HCT116 (cell line): ENCODE data around the gene TMPRSS9. TPM values are rescaled to one million over a fixed set of nuclear protein-coding genes. Genes with fewer than 3 reads are reported as not detected.
A peak's percentile ranks its signal among the peaks of the same experiment; 100 is the strongest.

ENCODE experiments used
- ATAC-seq: fragments of 200-7000 bp; cut with Tn5 transposase; 2 replicates; pipeline ENCODE4 v1.9.1; 2020; ENCODE audit warnings: mild to moderate bottlenecking, moderate library complexity
- BruUV-seq: library from RNA; stranded (reverse); fragments of 400-500 nt; replicated peaks from 2 replicates; lab custom pipeline; 2021; lab: Mats Ljungman, UMichigan
- CTCF ChIA-PET: fragments of 300-600 bp; sonication (Branson Sonifier 250); formaldehyde crosslinking; loops from one replicate; lab custom pipeline; 2021; ENCODE audit warnings: antibody characterized with exemption; lab: Charles Lee
- POLR2A ChIA-PET: fragments of 300-600, 350-600 bp; sonication (Branson Sonifier 250); formaldehyde crosslinking; loops from one replicate; lab custom pipeline; 2021; ENCODE audit warnings: antibody characterized with exemption; lab: Charles Lee
- RAD21 ChIA-PET, 2 experiments: fragments of 300-600 bp; sonication (Branson Sonifier 250); formaldehyde crosslinking; loops; one replicate each; lab custom pipeline; 2023; ENCODE audit warnings: low total read pairs in 2 of 2; ENCODE audit not compliant: uncharacterized antibody in 2 of 2, unreplicated experiment in 2 of 2, low non-redundant PET in 1 of 2; lab: Charles Lee
- DNase-seq: peaks from one replicate; pipeline ENCODE4 v3.0.0-alpha.2; 2010; ENCODE audit warnings: low read depth, low spot score
- H2AFZ ChIP-seq: fragments of 200-600 bp; shearing (Covaris generic), sonication (generic); 2 replicates; pipeline ENCODE4 v1.6.1; 2017; ENCODE audit warnings: low read depth, mixed run types, mixed read lengths, antibody characterized with exemption, low read length; ENCODE audit not compliant: poor library complexity, severe bottlenecking
- H3K27ac ChIP-seq: 2 replicates; pipeline ENCODE4 v1.5.1; 2012; ENCODE audit warnings: low read depth, low read length
- H3K27me3 ChIP-seq: fragments of 200-600 bp; sonication (generic); 2 replicates; pipeline ENCODE4 v1.6.1; 2016; ENCODE audit warnings: mixed run types, low read length, mixed read lengths; ENCODE audit not compliant: insufficient read depth
- H3K36me3 ChIP-seq, 2 experiments: fragments of 200-500 bp in 1 of 2; fragments of 200-600 bp in 1 of 2; sonication (Bioruptor generic) in 1 of 2; sonication (generic) in 1 of 2; 2 replicates each; pipeline versions ENCODE4 v1.5.1 to v1.6.1; 2014 to 2016; ENCODE audit warnings: low read length in 2 of 2, inconsistent platforms in 1 of 2, mixed read lengths in 1 of 2, mixed run types in 1 of 2; ENCODE audit not compliant: insufficient read depth in 2 of 2, control insufficient read depth in 1 of 2
- H3K4me1 ChIP-seq, 2 experiments: fragments of 200-600 bp in 1 of 2; sonication (generic) in 1 of 2; 2 replicates each; pipeline versions ENCODE4 v1.5.1 to v1.6.1; 2012 to 2017; ENCODE audit warnings: low read length in 2 of 2, inconsistent platforms in 1 of 2, mild to moderate bottlenecking in 1 of 2, mixed read lengths in 1 of 2, mixed run types in 1 of 2, moderate library complexity in 1 of 2; ENCODE audit not compliant: insufficient read depth in 2 of 2, control insufficient read depth in 1 of 2
- H3K4me2 ChIP-seq: fragments of 200-600 bp; sonication (generic); 2 replicates; pipeline ENCODE4 v1.6.1; 2017; ENCODE audit warnings: mixed run types, low read length, mixed read lengths
- H3K4me3 ChIP-seq, 2 experiments: fragments of 200-600 bp in 1 of 2; sonication (generic) in 1 of 2; replicated peaks in 1 of 2; 2 replicates each; pipeline ENCODE4 v1.5.1; 2011 to 2016; ENCODE audit warnings: low read length in 2 of 2, control low read depth in 1 of 2, low read depth in 1 of 2, mild to moderate bottlenecking in 1 of 2, mixed read lengths in 1 of 2, mixed run types in 1 of 2
- H3K79me2 ChIP-seq: fragments of 200-600 bp; sonication (generic); 2 replicates; pipeline ENCODE4 v1.6.1; 2017; ENCODE audit warnings: mild to moderate bottlenecking, mixed run types, low read length, moderate library complexity, mixed read lengths; ENCODE audit not compliant: insufficient read depth
- H3K9ac ChIP-seq: fragments of 200-600 bp; sonication (generic); 2 replicates; pipeline ENCODE4 v1.6.1; 2016; ENCODE audit warnings: low read length, mixed read lengths
- H3K9me2 ChIP-seq: fragments of 200-600 bp; sonication (generic), shearing (Covaris generic); 2 replicates; pipeline ENCODE4 v1.6.1; 2017; ENCODE audit warnings: mixed run types, mild to moderate bottlenecking, moderate library complexity; ENCODE audit not compliant: insufficient read depth
- H3K9me3 ChIP-seq, 2 experiments: fragments of 200-500 bp in 1 of 2; fragments of 200-600 bp in 1 of 2; sonication (Bioruptor generic) in 1 of 2; sonication (generic) in 1 of 2; 2 replicates each; pipeline ENCODE4 v1.6.1; 2014 to 2017; ENCODE audit warnings: low read length in 2 of 2, mixed read lengths in 2 of 2, inconsistent platforms in 1 of 2, low read depth in 1 of 2, mild to moderate bottlenecking in 1 of 2, mixed run types in 1 of 2, moderate library complexity in 1 of 2; ENCODE audit not compliant: control insufficient read depth in 1 of 2, insufficient read depth in 1 of 2
- H4K20me1 ChIP-seq: fragments of 200-600 bp; sonication (generic), shearing (Covaris generic); 2 replicates; pipeline ENCODE4 v1.6.1; 2017; ENCODE audit warnings: mixed run types, mild to moderate bottlenecking, moderate library complexity; ENCODE audit not compliant: insufficient read depth
- CEBPB ChIP-seq: IDR thresholded peaks from 2 replicates; pipeline ENCODE4 v1.6.1; 2012; ENCODE audit warnings: low read depth
- EGR1 ChIP-seq: IDR thresholded peaks from 2 replicates; pipeline ENCODE4 v1.6.1; 2012; ENCODE audit warnings: low read depth
- ELF1 ChIP-seq: IDR thresholded peaks from 2 replicates; pipeline ENCODE4 v1.6.1; 2012; ENCODE audit warnings: low read depth, borderline replicate concordance
- EZH2phosphoT487 ChIP-seq: fragments of 200-600 bp; IDR thresholded peaks from 2 replicates; pipeline ENCODE4 v1.6.1; 2018; ENCODE audit warnings: antibody characterized with exemption, borderline replicate concordance
- FOSL1 ChIP-seq: IDR thresholded peaks from 2 replicates; pipeline ENCODE4 v1.6.1; 2012; ENCODE audit warnings: low read depth
- JUND ChIP-seq: IDR thresholded peaks from 2 replicates; pipeline ENCODE4 v1.6.1; 2012
- POLR2A ChIP-seq: IDR thresholded peaks from 2 replicates; pipeline ENCODE4 v1.7.0; 2011; ENCODE audit warnings: borderline replicate concordance; ENCODE audit not compliant: insufficient read depth, insufficient read length; ENCODE audit errors: extremely low read depth
- POLR2AphosphoS5 ChIP-seq: IDR thresholded peaks from 2 replicates; pipeline ENCODE4 v1.6.1; 2011; ENCODE audit warnings: mild to moderate bottlenecking, low read depth, low read length, moderate library complexity
- RAD21 ChIP-seq: IDR thresholded peaks from 2 replicates; pipeline ENCODE4 v1.6.1; 2012; ENCODE audit warnings: low read depth, mild to moderate bottlenecking
- SRF ChIP-seq: IDR thresholded peaks from 2 replicates; pipeline ENCODE4 v1.6.1; 2012; ENCODE audit warnings: low read depth
- YY1 ChIP-seq: IDR thresholded peaks from 2 replicates; pipeline ENCODE4 v1.6.1; 2011; ENCODE audit warnings: low read length, low read depth, moderate library complexity, mild to moderate bottlenecking; ENCODE audit not compliant: insufficient replicate concordance; ENCODE audit errors: extremely low read depth
- intact Hi-C: fragments of 100-400 bp; cut with micrococcal nuclease; formaldehyde crosslinking; loops from 2 replicates; pipeline ENCODE4 v1.10.0; 2022
- total RNA-seq: library from RNA; stranded (reverse); gene quantifications from one replicate; pipeline ENCODE4 v1.2.1, GENCODE V29; 2021; ENCODE audit not compliant: unreplicated experiment
- TF ChIP-seq, protein P1 (sequence below), 3 experiments: fragments of 200-600 bp in 1 of 3; sonication (generic) in 1 of 3; IDR thresholded peaks in 2 of 3; conservative IDR thresholded peaks in 1 of 3; 2 replicates each; pipeline ENCODE4 v1.5.1; 2012 to 2017; ENCODE audit warnings: low read depth in 2 of 3, low read length in 2 of 3, antibody characterized with exemption in 1 of 3, borderline replicate concordance in 1 of 3, control low read depth in 1 of 3, mild to moderate bottlenecking in 1 of 3, mixed read lengths in 1 of 3, mixed run types in 1 of 3, moderate library complexity in 1 of 3; ENCODE audit not compliant: insufficient read depth in 1 of 3
- TF ChIP-seq, protein P2 (sequence below): IDR thresholded peaks from 2 replicates; pipeline ENCODE4 v1.6.1; 2012
- TF ChIP-seq, protein P3 (sequence below): IDR thresholded peaks from 2 replicates; pipeline ENCODE4 v1.6.1; 2011; ENCODE audit warnings: mild to moderate bottlenecking, low read length, moderate library complexity; ENCODE audit not compliant: insufficient replicate concordance; ENCODE audit errors: extremely low read depth

TMPRSS9 gene
- total RNA-seq, 1 experiment from 2014 or later, result not detected

DNA sequence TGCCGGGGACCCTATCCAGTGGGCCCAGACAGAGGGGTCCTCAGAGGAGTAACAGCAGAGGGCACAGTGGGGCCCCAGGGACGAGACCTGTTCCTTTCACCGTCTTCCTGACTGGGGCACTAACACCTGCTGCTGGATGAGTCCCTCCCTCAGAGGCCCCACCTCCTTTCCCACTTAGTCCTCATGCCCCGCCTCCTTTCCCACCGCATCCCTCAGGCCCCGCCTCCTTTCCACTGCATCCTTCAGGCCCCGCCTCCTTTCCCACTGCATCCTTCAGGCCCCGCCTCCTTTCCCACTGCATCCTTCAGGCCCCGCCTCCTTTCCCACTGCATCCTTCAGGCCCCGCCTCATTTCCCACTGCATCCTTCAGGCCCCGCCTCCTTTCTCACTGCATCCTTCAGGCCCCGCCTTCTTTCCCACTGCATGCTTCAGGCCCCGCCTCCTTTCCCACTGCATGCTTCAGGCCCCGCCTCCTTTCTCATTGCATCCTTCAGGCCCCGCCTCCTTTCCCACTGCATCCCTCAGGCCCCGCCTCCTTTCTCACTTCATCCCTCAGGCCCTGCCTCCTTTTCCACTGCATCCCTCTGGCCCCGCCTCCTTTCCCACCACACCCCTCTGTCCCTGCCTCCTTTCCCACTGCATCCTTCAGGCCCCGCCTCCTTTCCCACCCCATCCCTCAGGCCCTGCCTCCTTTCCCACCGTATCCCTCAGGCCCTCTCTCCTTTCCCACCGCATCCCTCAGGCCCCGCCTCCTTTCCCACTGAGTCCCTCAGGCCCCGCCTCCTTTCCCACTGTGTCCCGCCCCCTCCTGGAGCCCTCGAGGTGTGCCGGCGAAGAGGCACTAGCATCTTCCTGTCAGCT lies 24.8 kb upstream of the TMPRSS9 start:
- no peak overlapping the region for H3K9ac ChIP-seq
- H3K4me3 ChIP-seq, result no peak overlapping the region
- no peaks in the 10 kb centered on the region for H3K9me2 ChIP-seq
- no peaks in the 10 kb centered on the region; the same call in 1 of the 2 replicates for H4K20me1 ChIP-seq
- intact Hi-C loops, result no loop called here
- RAD21 ChIA-PET, result no interaction called here
- H3K36me3 ChIP-seq, result no peaks in the 10 kb centered on the region
- H3K4me1 ChIP-seq, result peaks cover 4 to 11% of the 10 kb centered on the region in 2 experiments; a peak in 1 of 4 replicates
- CTCF ChIA-PET, result no interaction called here
- no peak overlapping the region for H3K4me2 ChIP-seq
- peak overlapping the region; percentile 35; the same call in 1 of the 2 replicates for H3K27ac ChIP-seq
- peak; percentile 28; the same call in 1 of the 2 replicates for ATAC-seq
- POLR2A ChIA-PET, result no interaction called here
- no peaks in the 10 kb centered on the region for H3K27me3 ChIP-seq
- DNase-seq, result no peak
- H3K9me3 ChIP-seq, result peaks cover 0 to 11% of the 10 kb centered on the region in 2 experiments; a peak in 1 of 4 replicates
- TF ChIP-seq ELF1 (no peak), EGR1 (no peak), POLR2AphosphoS5 (no peak), RAD21 (no peak), JUND (no peak), FOSL1 (no peak), YY1 (no peak), SRF (no peak), CEBPB (no peak), EZH2phosphoT487 (no peak), POLR2A (no peak)
- TF ChIP-seq, protein P1, sequence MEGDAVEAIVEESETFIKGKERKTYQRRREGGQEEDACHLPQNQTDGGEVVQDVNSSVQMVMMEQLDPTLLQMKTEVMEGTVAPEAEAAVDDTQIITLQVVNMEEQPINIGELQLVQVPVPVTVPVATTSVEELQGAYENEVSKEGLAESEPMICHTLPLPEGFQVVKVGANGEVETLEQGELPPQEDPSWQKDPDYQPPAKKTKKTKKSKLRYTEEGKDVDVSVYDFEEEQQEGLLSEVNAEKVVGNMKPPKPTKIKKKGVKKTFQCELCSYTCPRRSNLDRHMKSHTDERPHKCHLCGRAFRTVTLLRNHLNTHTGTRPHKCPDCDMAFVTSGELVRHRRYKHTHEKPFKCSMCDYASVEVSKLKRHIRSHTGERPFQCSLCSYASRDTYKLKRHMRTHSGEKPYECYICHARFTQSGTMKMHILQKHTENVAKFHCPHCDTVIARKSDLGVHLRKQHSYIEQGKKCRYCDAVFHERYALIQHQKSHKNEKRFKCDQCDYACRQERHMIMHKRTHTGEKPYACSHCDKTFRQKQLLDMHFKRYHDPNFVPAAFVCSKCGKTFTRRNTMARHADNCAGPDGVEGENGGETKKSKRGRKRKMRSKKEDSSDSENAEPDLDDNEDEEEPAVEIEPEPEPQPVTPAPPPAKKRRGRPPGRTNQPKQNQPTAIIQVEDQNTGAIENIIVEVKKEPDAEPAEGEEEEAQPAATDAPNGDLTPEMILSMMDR (IDR thresholded peaks at IDR 0.05 in 2 of 3, conservative IDR thresholded peaks at IDR 0.05 in 1 of 3; ENCODE audit: borderline replicate concordance in 1 of 3, insufficient read depth in 1 of 3, low read depth in 2 of 3, low read length in 2 of 3), result no peak
- TF ChIP-seq, protein P2, sequence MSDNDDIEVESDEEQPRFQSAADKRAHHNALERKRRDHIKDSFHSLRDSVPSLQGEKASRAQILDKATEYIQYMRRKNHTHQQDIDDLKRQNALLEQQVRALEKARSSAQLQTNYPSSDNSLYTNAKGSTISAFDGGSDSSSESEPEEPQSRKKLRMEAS, result no peak
- TF ChIP-seq, protein P3, sequence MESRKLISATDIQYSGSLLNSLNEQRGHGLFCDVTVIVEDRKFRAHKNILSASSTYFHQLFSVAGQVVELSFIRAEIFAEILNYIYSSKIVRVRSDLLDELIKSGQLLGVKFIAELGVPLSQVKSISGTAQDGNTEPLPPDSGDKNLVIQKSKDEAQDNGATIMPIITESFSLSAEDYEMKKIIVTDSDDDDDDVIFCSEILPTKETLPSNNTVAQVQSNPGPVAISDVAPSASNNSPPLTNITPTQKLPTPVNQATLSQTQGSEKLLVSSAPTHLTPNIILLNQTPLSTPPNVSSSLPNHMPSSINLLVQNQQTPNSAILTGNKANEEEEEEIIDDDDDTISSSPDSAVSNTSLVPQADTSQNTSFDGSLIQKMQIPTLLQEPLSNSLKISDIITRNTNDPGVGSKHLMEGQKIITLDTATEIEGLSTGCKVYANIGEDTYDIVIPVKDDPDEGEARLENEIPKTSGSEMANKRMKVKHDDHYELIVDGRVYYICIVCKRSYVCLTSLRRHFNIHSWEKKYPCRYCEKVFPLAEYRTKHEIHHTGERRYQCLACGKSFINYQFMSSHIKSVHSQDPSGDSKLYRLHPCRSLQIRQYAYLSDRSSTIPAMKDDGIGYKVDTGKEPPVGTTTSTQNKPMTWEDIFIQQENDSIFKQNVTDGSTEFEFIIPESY, result no peak
- no TSS peak for BruUV-seq
- H2AFZ ChIP-seq, result no peak overlapping the region
- peaks cover 60% of the 10 kb centered on the region for H3K79me2 ChIP-seq
